T-helper 9 cell (primary cell): ENCODE results near the gene NKX2-2.

ENCODE experiments used
- DNase-seq: peaks from one replicate; pipeline ENCODE4 v3.0.0-alpha.2; 2020
- total RNA-seq, 2 donors: gene quantifications; one replicate each; lab custom pipeline; 2026; lab: John Stamatoyannopoulos, UW

NKX2-2 gene
- 0 to 0.07 reads per million in 2 donors for total RNA-seq

DNA sequence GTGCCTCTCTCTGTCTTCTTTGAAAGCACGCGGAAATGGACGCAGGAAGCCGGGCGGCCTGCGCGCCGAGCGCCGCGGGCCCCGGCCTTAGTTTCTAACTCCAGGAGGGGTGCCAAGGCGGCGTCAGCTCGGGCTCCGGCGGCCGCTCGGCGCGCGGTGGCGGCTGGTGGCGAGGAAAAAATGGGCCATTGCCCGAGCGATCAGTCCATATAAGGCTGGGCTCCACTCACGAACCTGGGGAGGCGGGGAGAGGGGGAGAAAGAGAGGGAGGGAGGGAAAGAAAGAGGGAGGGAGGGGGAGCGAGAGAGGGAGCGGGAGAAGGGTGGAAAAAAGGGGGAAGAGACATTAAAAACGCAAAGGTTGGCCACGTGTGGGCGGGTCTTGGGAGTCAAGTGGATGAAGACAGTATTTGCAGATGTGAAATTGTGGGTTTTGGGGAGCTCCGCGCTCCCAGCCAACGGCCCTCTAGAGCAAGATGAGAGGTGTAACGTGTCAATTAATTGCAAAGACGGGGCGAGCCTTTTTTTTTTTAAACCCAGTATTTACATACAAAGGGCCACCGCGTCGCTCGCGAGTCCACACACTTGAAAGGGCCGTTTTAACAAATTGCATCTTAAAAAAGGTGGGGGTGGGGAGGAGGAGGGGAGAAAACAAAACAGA lies at the start of gene NKX2-2:
Gene NKX2-2, minus strand, starts transcription at position 184 of the 660 bp plus-strand sequence. CDS start 395 bp downstream, outside the sequence.
- DNase-seq, result no peak

DNA sequence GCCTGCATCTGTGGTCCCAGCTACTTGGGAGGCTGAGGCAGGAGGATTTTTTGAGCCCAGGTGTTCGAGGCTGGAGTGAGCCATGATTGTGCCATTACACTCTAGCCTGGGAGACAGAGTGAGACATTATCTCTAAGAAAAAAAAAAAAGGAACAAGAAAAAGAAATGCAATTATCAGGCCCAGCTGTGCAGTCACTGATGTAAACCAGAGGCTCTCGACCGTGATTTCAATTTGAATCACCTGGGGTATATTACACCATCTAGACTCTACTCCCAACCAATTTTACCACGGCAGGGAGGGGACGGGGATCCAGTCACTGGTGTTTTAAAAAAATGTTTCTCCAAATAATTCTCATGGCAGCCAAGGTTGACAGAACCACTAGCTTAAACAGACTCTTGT lies 48.8 kb upstream of the NKX2-2 start:
- no peak for DNase-seq

DNA sequence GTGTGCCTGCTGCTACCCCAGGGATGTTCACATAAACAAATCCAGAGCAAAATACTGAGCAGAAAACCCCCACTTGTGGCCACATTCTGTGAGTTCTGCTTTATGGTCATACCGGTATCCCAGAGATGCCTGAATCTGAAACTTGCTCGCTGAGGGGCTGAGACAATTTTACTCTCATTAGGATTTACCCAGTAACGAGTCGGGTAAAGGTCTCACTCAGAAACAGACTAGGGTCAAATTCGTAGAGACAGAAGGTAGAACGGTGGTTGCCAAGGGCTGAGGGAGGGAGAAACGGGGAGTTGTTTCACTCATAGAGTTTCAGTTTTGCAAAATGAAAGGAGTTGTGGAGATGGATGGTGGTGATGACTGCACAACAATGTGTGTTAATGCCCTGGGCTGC lies 45.4 kb upstream of the NKX2-2 start:
- no peak for DNase-seq

- DNase-seq, result no peak
Measured at GRCh38 chr20:21557241-21558020, 43.6 kb upstream of the NKX2-2 start.

- DNase-seq, result no peak
Measured at GRCh38 chr20:21556398-21556797, 42.5 kb upstream of the NKX2-2 start.

DNA sequence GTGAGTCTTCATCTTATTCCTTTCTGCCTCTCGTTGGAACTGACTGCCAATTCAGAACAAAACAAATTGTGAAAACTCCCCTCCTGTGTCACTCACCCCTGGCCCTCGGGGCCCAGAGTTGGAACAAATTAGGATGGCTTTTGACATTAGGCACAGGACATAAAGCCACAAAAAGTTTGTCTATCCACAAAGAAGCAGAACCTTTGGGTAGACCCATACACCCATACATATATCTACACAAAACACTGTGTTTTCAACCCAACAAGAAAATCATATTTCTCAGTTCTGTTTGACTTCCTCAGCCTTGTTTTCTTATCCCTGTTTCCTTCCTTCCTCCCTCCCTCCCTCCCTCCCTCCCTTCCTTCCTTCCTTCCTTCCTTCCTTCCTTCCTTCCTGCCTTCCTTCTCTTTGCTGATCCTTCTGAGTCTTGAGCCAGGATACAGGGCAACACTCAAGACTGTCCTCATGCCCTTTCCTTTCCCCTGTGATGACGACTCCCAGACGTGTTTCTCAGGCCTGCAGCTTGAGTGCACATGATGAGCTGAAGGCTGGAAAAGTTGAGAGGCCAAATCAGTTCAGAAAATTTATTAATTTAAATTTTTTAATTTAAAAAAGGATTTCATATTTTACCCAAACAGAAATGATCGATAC lies 41.7 kb upstream of the NKX2-2 start:
- no peak for DNase-seq

- DNase-seq, result no peak
Measured at GRCh38 chr20:21554985-21555384, 41.1 kb upstream of the NKX2-2 start.

DNA sequence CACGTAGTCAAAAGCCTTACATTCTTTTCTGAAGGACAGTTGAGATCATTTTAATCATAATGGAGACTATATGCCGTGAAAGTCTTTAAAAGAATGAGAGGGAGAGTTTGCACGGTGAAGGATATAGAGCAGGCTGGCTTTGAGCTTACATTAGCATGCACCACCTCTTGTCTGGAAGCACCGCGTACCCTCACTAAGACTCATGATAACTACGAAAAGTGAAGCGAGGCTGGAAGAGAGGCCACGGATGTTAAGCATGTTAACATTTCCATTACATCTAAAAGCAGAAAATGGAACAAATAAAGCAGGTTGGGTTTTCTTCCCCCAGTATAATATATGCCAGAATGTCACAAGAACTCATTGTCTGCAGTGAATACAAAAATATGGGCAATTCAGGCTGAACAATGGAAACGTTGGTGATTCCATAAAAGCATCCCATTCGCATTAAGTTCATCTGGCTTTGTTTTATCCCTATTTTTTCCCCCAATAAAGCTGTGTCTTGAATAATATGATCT lies 40.6 kb upstream of the NKX2-2 start:
- DNase-seq, result no peak

DNA sequence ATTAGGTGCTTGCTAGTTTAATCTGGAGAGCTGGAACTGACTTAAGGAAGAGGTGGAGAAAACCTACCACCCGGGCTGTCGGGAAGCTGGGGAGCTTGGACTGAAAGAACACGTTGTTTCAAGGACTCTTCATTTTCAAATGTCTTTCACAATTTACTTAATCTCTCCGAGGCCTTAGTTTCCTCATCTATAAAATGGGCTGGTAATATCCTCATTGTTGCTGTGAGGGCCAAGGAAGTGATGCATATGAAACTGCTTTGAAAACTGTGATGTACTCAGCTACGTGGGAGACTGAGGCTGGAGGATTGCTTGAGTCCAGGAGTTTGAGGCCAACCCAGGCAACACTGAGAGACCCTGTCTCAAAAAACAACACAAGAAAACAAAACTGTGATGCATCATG lies 36.7 kb upstream of the NKX2-2 start:
- no peak for DNase-seq

DNA sequence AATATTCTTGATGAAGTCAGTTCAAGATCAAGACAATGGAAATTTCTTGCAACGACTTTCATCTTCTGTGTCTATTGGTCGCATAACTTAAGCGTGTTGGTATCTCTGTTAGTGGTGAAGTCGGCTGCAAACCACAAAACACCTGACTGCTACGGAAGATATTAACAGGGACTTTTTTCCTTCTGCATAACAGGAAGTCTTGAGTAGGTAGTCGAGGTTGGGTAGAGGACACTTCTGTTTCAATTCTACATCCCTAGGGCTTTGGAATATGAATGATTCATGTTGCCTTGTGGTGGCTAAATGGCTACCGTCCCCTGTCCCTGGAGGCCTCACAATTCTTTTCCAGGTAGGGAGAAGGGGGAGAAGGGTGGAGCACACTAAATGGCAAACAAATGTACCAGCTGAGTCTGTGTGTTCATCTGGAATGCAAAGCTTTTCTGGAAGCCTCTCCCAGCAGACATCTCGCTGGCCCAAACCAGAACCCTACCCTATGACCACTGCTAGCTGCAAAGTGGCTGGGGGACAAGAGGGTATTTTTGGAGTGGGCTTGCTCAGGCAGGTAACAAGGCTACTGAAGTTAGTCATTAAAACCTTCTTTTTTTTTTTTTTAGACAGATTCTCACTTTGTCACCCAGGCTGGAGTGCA lies 34.6 kb upstream of the NKX2-2 start:
- DNase-seq, result peak; percentile 22

GRCh38 chr20:21546355-21546754 lies 32.5 kb upstream of the NKX2-2 start:
- no peak for DNase-seq

GRCh38 chr20:21539512-21539911 lies 25.6 kb upstream of the NKX2-2 start:
- no peak for DNase-seq

- DNase-seq, result no peak
Measured at GRCh38 chr20:21534886-21535285, 21.0 kb upstream of the NKX2-2 start.

- no peak for DNase-seq
Measured at GRCh38 chr20:21534453-21534852, 20.6 kb upstream of the NKX2-2 start.

DNA sequence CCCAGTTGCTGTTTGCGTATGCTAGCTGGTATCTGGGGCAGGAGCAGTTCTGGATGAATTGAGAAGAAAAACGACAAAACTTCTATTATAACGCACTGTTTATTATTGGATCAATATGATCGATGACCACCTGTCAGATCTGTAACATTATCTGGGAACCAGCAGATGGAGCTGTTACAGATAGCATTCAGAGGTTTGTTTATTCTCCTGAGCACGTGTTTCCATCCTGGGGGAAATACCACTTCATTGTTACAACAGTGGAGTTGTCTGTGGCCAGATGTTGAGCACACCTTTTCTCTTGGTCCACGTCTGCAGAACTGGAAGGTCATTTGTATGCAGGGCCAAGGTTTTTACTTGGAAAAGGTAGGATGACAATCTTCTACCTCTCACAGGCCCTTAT lies 16.0 kb upstream of the NKX2-2 start:
- no peak for DNase-seq

DNA sequence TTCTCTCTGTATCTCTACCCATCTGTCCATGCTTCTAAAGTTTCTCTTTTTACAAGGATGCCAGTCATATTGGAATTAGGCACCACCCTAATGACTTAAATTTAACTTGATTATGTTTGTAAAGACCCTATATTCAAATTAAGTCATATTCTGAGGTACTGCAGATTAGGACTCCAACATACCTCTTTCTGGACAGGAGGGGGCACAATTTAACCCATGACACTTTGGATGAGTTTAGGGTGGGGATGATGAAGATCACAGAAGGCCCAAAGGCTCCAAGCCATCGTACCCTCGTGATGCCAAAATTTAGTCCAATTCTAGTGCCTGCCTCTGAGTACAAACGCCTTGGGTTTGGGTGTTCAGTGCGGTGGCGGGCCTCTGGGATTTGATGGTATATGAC lies 15.0 kb upstream of the NKX2-2 start:
- DNase-seq, result no peak

GRCh38 chr20:21527908-21528307 lies 14.0 kb upstream of the NKX2-2 start:
- no peak for DNase-seq

- no peak for DNase-seq
Measured at GRCh38 chr20:21526776-21527175, 12.9 kb upstream of the NKX2-2 start.

GRCh38 chr20:21523895-21524294 lies 10.0 kb upstream of the NKX2-2 start:
- no peak for DNase-seq

GRCh38 chr20:21523281-21523868 lies 9.5 kb upstream of the NKX2-2 start:
- no peak for DNase-seq

GRCh38 chr20:21522481-21523280 lies 8.8 kb upstream of the NKX2-2 start:
- DNase-seq, result no peak
